GM12878 (cell line): ENCODE data around the gene MGMT. TPM values are rescaled to one million over a fixed set of nuclear protein-coding genes. Genes with fewer than 3 reads are reported as not detected.

Experiments
- ATAC-seq: fragments of 200-7000 bp; cut with Tn5 transposase; 3 replicates; pipeline ENCODE4 v1.9.1; 2020; ENCODE audit warnings: mild to moderate bottlenecking, moderate library complexity
- BruUV-seq: library from RNA; stranded (reverse); fragments of 400-500 nt; replicated peaks from 2 replicates; lab custom pipeline; 2021; lab: Mats Ljungman, UMichigan
- CTCF ChIA-PET: fragments of 300-600 bp; sonication (Branson Sonifier 250); formaldehyde crosslinking; extraction: SDS; loops from one replicate; lab custom pipeline; 2021; ENCODE audit warnings: inconsistent platforms; lab: Yijun Ruan, JAX
- POLR2A ChIA-PET: fragments of 350-600 bp; formaldehyde crosslinking; extraction: SDS; loops from one replicate; lab custom pipeline; 2021; ENCODE audit warnings: inconsistent platforms; lab: Charles Lee
- RAD21 ChIA-PET: fragments of 300-600 bp; sonication (Branson Sonifier 250); formaldehyde crosslinking; loops from one replicate; lab custom pipeline; 2023; ENCODE audit warnings: antibody characterized with exemption; ENCODE audit not compliant: unreplicated experiment; lab: Charles Lee
- SMC1A ChIA-PET: fragments of 300-600 bp; sonication (Branson Sonifier 250); formaldehyde crosslinking; loops from one replicate; lab custom pipeline; 2023; ENCODE audit not compliant: unreplicated experiment, uncharacterized antibody; lab: Charles Lee
- DNase-seq: peaks from one replicate; pipeline ENCODE4 v3.0.0-alpha.2; 2011; ENCODE audit warnings: low read depth, low spot score
- FAIRE-seq: peaks from 3 replicates; lab custom pipeline; 2011; peaks lifted over from hg19 to GRCh38; lab: Jason Lieb, UNC
- H2AFZ ChIP-seq: 2 replicates; pipeline ENCODE4 v1.6.0; 2011; ENCODE audit warnings: low read depth, low read length, control low read depth; ENCODE audit not compliant: control insufficient read depth
- H3K27ac ChIP-seq: 2 replicates; pipeline ENCODE4 v1.5.1; 2011; ENCODE audit warnings: control low read depth; ENCODE audit not compliant: control insufficient read depth, insufficient read depth
- H3K27me3 ChIP-seq, 2 experiments: replicated peaks in 1 of 2; 2 replicates each; pipeline versions ENCODE4 v1.6.0 to v1.6.1; 2011; ENCODE audit warnings: low read length in 1 of 2; ENCODE audit not compliant: control insufficient read depth in 2 of 2, insufficient read depth in 2 of 2
- H3K36me3 ChIP-seq, 2 experiments: 2 replicates each; pipeline ENCODE4 v1.5.1; 2011; ENCODE audit warnings: low read length in 1 of 2; ENCODE audit not compliant: control insufficient read depth in 2 of 2, insufficient read depth in 2 of 2
- H3K4me1 ChIP-seq: 2 replicates; pipeline ENCODE4 v1.6.1; 2011; ENCODE audit warnings: mild to moderate bottlenecking, low read length, moderate library complexity, mixed read lengths; ENCODE audit not compliant: control insufficient read depth, insufficient read depth
- H3K4me2 ChIP-seq: 2 replicates; pipeline ENCODE4 v1.6.0; 2011; ENCODE audit warnings: control low read depth; ENCODE audit not compliant: control insufficient read depth, insufficient read depth
- H3K4me3 ChIP-seq: fragments of 200-600 bp; sonication (generic); 2 replicates; pipeline ENCODE4 v1.5.1; 2016
- H3K79me2 ChIP-seq: 2 replicates; pipeline ENCODE4 v1.6.0; 2011; ENCODE audit warnings: low read length; ENCODE audit not compliant: control insufficient read depth, insufficient read depth
- H3K9ac ChIP-seq: 2 replicates; pipeline ENCODE4 v1.8.0; 2011; ENCODE audit warnings: low read length, control low read depth, mixed read lengths; ENCODE audit not compliant: control insufficient read depth, insufficient read depth
- H3K9me3 ChIP-seq: replicated peaks from 3 replicates; pipeline ENCODE4 v1.5.1; 2011; ENCODE audit warnings: mild to moderate bottlenecking, low read length; ENCODE audit not compliant: control insufficient read depth, insufficient read depth
- H4K20me1 ChIP-seq: 2 replicates; pipeline ENCODE4 v1.6.0; 2011; ENCODE audit not compliant: control insufficient read depth, insufficient read depth
- CREB1 ChIP-seq: IDR thresholded peaks from 2 replicates; pipeline ENCODE4 v1.6.1; 2012; ENCODE audit warnings: low read depth, mild to moderate bottlenecking, inconsistent platforms
- CREM ChIP-seq: IDR thresholded peaks from 2 replicates; pipeline ENCODE4 v1.6.1; 2014; ENCODE audit warnings: antibody characterized with exemption, low read depth
- EGR1 ChIP-seq, 2 experiments: IDR thresholded peaks; 1 replicate in 1 of 2; 2 replicates in 1 of 2; pipeline ENCODE4 v1.6.1; 2011 to 2012; ENCODE audit warnings: low read depth in 2 of 2, low read length in 2 of 2, borderline replicate concordance in 1 of 2, mild to moderate bottlenecking in 1 of 2, moderate library complexity in 1 of 2
- EP300 ChIP-seq, 2 experiments: fragments of 150-350 bp in 1 of 2; IDR thresholded peaks; 2 replicates each; pipeline ENCODE4 v1.6.1; 2011 to 2012; ENCODE audit warnings: low read depth in 2 of 2, low read length in 2 of 2, borderline replicate concordance in 1 of 2, improper control_type of control experiment in 1 of 2, inconsistent platforms in 1 of 2; ENCODE audit not compliant: control insufficient read depth in 1 of 2
- FOXM1 ChIP-seq: IDR thresholded peaks from 2 replicates; pipeline ENCODE4 v1.6.1; 2012; ENCODE audit warnings: low read depth, mild to moderate bottlenecking, inconsistent platforms, low read length, moderate library complexity
- GATAD2B ChIP-seq: fragments of 450-650 bp; conservative IDR thresholded peaks from 2 replicates; pipeline ENCODE4 v1.6.1; 2017; ENCODE audit warnings: low read depth, mild to moderate bottlenecking, moderate library complexity
- RFX5 ChIP-seq: IDR thresholded peaks from 2 replicates; pipeline ENCODE4 v1.6.1; 2011; ENCODE audit warnings: low read depth, low read length, improper control_type of control experiment
- SIX5 ChIP-seq: IDR thresholded peaks from 2 replicates; pipeline ENCODE4 v1.6.1; 2011; ENCODE audit warnings: mild to moderate bottlenecking, low read depth, low read length, moderate library complexity; ENCODE audit not compliant: severe bottlenecking
- SUPT20H ChIP-seq: IDR thresholded peaks from 2 replicates; pipeline ENCODE4 v1.6.1; 2011; ENCODE audit warnings: low read depth, mild to moderate bottlenecking, low read length, moderate library complexity, borderline replicate concordance; ENCODE audit not compliant: control insufficient read depth
- YBX1 ChIP-seq: fragments of 450-650 bp; IDR thresholded peaks from 2 replicates; pipeline ENCODE4 v1.6.1; 2016; ENCODE audit warnings: antibody characterized with exemption
- WGBS: methylation state at CpG from one replicate; pipeline ENCODE4 v1.1.6; 2016; ENCODE audit warnings: low lambda C conversion rate; ENCODE audit not compliant: insufficient replicate concordance, insufficient coverage; ENCODE audit errors: missing lambda C conversion rate; 5-methylcytosine and 5-hydroxymethylcytosine counted together
- in situ Hi-C: fragments of 300-500 bp; cut with MboI; formaldehyde crosslinking; loops from 9 replicates; pipeline ENCODE4 v1.14.3; 2018; ENCODE audit warnings: mixed read lengths
- intact Hi-C: fragments of 100-400 bp; cut with micrococcal nuclease; formaldehyde crosslinking; loops from one replicate; pipeline ENCODE4 v1.14.2; 2022; ENCODE audit not compliant: unreplicated experiment
- polyA plus RNA-seq, 11 experiments: library from polyadenylated mRNA; depleted of rRNA in 4 of 11; unstranded in 6 of 11; stranded (reverse) in 5 of 11; fragments of >200 nt; fragmentation: Nextera tagmentation in 4 of 11; fragmentation: Illumina TruSeq in 1 of 11; extraction: Ambion mirVana in 4 of 11; extraction: Trizol in 1 of 11; gene quantifications; 1 replicate in 1 of 11; 2 replicates in 10 of 11; pipeline versions ENCODE4 v1.2.1 to v1.2.3, GENCODE V29; 2011 to 2016; ENCODE audit warnings: inconsistent platforms in 2 of 11, missing spikeins in 2 of 11, low read depth in 1 of 11
- total RNA-seq, 4 experiments: library from RNA; depleted of rRNA in 3 of 4; stranded (reverse); fragments of >200 nt in 3 of 4; fragmentation: Illumina TruSeq in 1 of 4; extraction: Trizol in 1 of 4; gene quantifications; 2 replicates each; pipeline versions ENCODE4 v1.2.1 to v1.2.3, GENCODE V29; 2013 to 2021
- TF ChIP-seq, protein P1 (sequence below): IDR thresholded peaks from 2 replicates; pipeline ENCODE4 v1.6.1; 2012; ENCODE audit warnings: low read depth, low read length, improper control_type of control experiment
- TF ChIP-seq, protein P2 (sequence below): IDR thresholded peaks from 2 replicates; pipeline ENCODE4 v1.6.1; 2012; ENCODE audit warnings: low read depth, low read length, improper control_type of control experiment
- TF ChIP-seq, protein P3 (sequence below): fragments of 450-650 bp; formaldehyde crosslinking; IDR thresholded peaks from 2 replicates; pipeline ENCODE4 v1.4.0; 2022; ENCODE audit warnings: mild to moderate bottlenecking, moderate library complexity
- TF ChIP-seq, protein P4 (sequence below): fragments of 450-650 bp; IDR thresholded peaks from 2 replicates; pipeline ENCODE4 v1.6.1; 2017; ENCODE audit warnings: mild to moderate bottlenecking, moderate library complexity

Gene MGMT
- total and polyA plus RNA-seq, 10 of the 15 experiments (the other 5 are each of a cell fraction or from before 2014, with no cell fraction given) = 0.16 to 24.2 (median 13.3) TPM

DNA sequence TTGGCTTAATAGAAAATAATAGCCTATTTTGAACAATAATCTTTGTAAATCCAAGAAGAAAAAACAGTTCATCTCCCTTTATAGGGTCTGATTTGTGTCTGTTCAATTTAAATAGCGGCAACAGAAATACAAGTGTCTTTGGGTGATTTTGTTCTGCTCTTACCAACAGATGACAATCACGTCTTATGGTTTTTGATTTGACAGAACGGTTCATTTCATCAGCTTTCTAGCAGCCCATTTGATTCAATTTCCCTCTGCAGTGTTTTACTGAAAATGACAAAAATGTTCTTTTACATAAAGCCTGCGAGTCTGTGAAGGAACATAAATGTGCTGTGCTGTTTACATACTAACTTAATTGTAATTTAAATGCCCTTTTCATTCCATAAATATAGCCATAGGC, 180.5 kb downstream of the MGMT start (continued):
- no peak for TF ChIP-seq CREM
- TF ChIP-seq SUPT20H = no peak

DNA sequence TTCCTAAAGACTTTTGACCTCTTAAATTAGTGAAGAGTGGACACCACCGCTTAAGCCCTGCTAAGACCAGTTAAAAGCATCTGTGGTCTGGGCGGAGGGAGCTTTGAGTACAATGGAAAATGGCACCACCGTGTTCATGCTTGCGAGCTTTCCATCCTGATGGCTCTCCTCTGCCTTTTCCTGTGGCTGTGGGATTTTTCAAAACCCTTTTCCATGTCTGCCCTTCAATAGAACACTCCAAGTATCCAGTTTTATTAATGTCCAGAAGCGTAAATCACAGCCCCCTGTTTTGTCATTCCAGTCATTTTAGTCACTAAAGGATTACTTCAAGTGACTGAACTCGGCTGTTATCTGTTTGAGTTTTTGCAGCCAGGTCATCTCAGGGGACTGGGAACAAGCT, 181.8 kb downstream of the MGMT start:
- Histone ChIP-seq H4K20me1 (no peaks in the 10 kb centered on the region), H2AFZ (no peak overlapping the region), H3K79me2 (no peaks in the 10 kb centered on the region), H3K4me3 (no peak overlapping the region), H3K9me3 (no peaks in the 10 kb centered on the region), H3K4me2 (no peak overlapping the region), H3K9ac (no peak overlapping the region), H3K27me3 (no peaks in the 10 kb centered on the region), H3K36me3 (no peaks in the 10 kb centered on the region), H3K27ac (no peak overlapping the region), H3K4me1 (no peaks in the 10 kb centered on the region)
- no peak for FAIRE-seq
- RAD21 ChIA-PET = no interaction called here
- intact Hi-C loops = no loop called here
- ATAC-seq = no peak
- no peak for DNase-seq
- 96% methylated on average over 6 of the region's 6 CpGs for WGBS
- BruUV-seq = no TSS peak
- CTCF ChIA-PET = interaction anchor here (1.2 kb wide), 1 partner anchor 10 kb away, joined by 4 read pairs; no protein-coding TSS in a partner anchor
- SMC1A ChIA-PET = interaction anchor here (0.7 kb wide), 1 partner anchor 239 kb away, joined by 3 read pairs; no protein-coding TSS in a partner anchor
- POLR2A ChIA-PET = no interaction called here
- in situ Hi-C loops = no loop called here
- TF ChIP-seq YBX1 (no peak), SIX5 (no peak), FOXM1 (no peak), EP300 (IDR thresholded peaks at IDR 0.05; ENCODE audit: borderline replicate concordance in 1 of 2, control insufficient read depth in 1 of 2, low read depth in 2 of 2, low read length in 2 of 2) (no peak), GATAD2B (no peak), RFX5 (no peak), CREM (no peak), EGR1 (IDR thresholded peaks at IDR 0.05; ENCODE audit: borderline replicate concordance in 1 of 2, low read depth in 2 of 2, low read length in 2 of 2) (no peak), CREB1 (no peak)
- TF ChIP-seq, protein P1, sequence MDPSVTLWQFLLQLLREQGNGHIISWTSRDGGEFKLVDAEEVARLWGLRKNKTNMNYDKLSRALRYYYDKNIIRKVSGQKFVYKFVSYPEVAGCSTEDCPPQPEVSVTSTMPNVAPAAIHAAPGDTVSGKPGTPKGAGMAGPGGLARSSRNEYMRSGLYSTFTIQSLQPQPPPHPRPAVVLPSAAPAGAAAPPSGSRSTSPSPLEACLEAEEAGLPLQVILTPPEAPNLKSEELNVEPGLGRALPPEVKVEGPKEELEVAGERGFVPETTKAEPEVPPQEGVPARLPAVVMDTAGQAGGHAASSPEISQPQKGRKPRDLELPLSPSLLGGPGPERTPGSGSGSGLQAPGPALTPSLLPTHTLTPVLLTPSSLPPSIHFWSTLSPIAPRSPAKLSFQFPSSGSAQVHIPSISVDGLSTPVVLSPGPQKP = no peak
- TF ChIP-seq, protein P2, sequence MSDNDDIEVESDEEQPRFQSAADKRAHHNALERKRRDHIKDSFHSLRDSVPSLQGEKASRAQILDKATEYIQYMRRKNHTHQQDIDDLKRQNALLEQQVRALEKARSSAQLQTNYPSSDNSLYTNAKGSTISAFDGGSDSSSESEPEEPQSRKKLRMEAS = no peak
- TF ChIP-seq, protein P3, sequence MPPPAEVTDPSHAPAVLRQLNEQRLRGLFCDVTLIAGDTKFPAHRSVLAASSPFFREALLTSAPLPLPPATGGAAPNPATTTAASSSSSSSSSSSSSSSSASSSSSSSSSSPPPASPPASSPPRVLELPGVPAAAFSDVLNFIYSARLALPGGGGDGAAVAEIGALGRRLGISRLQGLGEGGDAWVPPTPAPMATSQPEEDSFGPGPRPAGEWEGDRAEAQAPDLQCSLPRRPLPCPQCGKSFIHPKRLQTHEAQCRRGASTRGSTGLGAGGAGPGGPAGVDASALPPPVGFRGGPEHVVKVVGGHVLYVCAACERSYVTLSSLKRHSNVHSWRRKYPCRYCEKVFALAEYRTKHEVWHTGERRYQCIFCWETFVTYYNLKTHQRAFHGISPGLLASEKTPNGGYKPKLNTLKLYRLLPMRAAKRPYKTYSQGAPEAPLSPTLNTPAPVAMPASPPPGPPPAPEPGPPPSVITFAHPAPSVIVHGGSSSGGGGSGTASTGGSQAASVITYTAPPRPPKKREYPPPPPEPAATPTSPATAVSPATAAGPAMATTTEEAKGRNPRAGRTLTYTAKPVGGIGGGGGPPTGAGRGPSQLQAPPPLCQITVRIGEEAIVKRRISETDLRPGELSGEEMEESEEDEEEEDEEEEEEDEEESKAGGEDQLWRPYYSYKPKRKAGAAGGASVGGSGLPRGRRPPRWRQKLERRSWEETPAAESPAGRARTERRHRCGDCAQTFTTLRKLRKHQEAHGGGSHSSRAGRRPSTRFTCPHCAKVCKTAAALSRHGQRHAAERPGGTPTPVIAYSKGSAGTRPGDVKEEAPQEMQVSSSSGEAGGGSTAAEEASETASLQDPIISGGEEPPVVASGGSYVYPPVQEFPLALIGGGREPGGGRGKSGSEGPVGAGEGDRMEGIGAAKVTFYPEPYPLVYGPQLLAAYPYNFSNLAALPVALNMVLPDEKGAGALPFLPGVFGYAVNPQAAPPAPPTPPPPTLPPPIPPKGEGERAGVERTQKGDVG (CRISPR knock-in tag) = no peak
- TF ChIP-seq, protein P4, sequence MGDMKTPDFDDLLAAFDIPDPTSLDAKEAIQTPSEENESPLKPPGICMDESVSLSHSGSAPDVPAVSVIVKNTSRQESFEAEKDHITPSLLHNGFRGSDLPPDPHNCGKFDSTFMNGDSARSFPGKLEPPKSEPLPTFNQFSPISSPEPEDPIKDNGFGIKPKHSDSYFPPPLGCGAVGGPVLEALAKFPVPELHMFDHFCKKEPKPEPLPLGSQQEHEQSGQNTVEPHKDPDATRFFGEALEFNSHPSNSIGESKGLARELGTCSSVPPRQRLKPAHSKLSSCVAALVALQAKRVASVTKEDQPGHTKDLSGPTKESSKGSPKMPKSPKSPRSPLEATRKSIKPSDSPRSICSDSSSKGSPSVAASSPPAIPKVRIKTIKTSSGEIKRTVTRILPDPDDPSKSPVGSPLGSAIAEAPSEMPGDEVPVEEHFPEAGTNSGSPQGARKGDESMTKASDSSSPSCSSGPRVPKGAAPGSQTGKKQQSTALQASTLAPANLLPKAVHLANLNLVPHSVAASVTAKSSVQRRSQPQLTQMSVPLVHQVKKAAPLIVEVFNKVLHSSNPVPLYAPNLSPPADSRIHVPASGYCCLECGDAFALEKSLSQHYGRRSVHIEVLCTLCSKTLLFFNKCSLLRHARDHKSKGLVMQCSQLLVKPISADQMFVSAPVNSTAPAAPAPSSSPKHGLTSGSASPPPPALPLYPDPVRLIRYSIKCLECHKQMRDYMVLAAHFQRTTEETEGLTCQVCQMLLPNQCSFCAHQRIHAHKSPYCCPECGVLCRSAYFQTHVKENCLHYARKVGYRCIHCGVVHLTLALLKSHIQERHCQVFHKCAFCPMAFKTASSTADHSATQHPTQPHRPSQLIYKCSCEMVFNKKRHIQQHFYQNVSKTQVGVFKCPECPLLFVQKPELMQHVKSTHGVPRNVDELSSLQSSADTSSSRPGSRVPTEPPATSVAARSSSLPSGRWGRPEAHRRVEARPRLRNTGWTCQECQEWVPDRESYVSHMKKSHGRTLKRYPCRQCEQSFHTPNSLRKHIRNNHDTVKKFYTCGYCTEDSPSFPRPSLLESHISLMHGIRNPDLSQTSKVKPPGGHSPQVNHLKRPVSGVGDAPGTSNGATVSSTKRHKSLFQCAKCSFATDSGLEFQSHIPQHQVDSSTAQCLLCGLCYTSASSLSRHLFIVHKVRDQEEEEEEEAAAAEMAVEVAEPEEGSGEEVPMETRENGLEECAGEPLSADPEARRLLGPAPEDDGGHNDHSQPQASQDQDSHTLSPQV = no peak
